ENCODE results near the gene CCDC51.

- TF ChIP-seq CTCF (conservative IDR thresholded peaks at IDR 0.05; ENCODE audit: low read depth in 2 of 2), result peak; percentile 32 to 54; a peak in 2 of 4 replicates
- TF ChIP-seq POLR2AphosphoS5 (IDR thresholded peaks at IDR 0.05; ENCODE audit: low read depth), result no peak
- TF ChIP-seq EZH2phosphoT487 (IDR thresholded peaks at IDR 0.05; ENCODE audit: unreplicated experiment), result no peak
- no peak for TF ChIP-seq EZH2 (IDR thresholded peaks at IDR 0.05; ENCODE audit: low read depth, unreplicated experiment)
- no peak for TF ChIP-seq JUNB (IDR thresholded peaks at IDR 0.05; ENCODE audit: unreplicated experiment)
- TF ChIP-seq NANOG (IDR thresholded peaks at IDR 0.05; ENCODE audit: borderline replicate concordance), result no peak
- TF ChIP-seq ZNF462 (CRISPR knock-in tag; IDR thresholded peaks at IDR 0.05), result no peak
- no peak for TF ChIP-seq CREB1 (CRISPR knock-in tag; IDR thresholded peaks at IDR 0.05; ENCODE audit: low read depth)
- TF ChIP-seq REST (IDR thresholded peaks at IDR 0.05; ENCODE audit: unreplicated experiment), result no peak
- TF ChIP-seq ETS1 (IDR thresholded peaks at IDR 0.05), result no peak
These were observed 35.3 kb upstream of the CCDC51 start for GRCh38 chr3:48475188-48475587.

Measured in GM23338 (cell line).